GM18907 (cell line): ENCODE data around the gene FUBP3.

Experiments used
- ATAC-seq: cut with Tn5 transposase; IDR thresholded peaks from one replicate; pipeline ENCODE4 v1.9.1; 2021; ENCODE audit warnings: mild to moderate bottlenecking, moderate library complexity; ENCODE audit not compliant: unreplicated experiment

FUBP3 gene

GRCh38 chr9:130633336-130634190 is 54.2 kb downstream of the FUBP3 start:
- no peak for ATAC-seq

- ATAC-seq: no peak
Measured at GRCh38 chr9:130634191-130634768, 54.9 kb downstream of the FUBP3 start.

GRCh38 chr9:130634801-130635200 is 55.4 kb downstream of the FUBP3 start:
- no peak for ATAC-seq

DNA sequence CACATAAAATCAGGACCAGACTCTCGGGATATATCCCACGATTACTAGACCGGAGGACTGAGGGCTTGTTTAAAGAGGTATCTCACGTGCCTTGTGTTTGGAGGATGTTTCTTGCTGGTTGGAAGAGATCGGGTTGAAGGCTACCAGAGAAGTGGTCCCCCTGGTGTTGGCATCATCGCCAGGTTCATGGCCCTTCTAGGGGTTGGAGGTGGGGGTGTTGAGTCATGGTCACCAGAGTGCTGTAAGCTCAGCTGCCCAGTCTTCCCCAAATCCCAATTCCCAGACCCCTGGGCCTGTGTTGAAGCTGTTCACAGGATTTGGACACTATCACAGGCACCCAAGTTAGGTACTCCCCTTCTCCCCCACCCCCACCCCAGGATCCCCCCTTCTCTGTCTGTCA is 55.9 kb downstream of the FUBP3 start:
- no peak for ATAC-seq

GRCh38 chr9:130635721-130636647 is 56.6 kb downstream of the FUBP3 start:
- no peak for ATAC-seq

DNA sequence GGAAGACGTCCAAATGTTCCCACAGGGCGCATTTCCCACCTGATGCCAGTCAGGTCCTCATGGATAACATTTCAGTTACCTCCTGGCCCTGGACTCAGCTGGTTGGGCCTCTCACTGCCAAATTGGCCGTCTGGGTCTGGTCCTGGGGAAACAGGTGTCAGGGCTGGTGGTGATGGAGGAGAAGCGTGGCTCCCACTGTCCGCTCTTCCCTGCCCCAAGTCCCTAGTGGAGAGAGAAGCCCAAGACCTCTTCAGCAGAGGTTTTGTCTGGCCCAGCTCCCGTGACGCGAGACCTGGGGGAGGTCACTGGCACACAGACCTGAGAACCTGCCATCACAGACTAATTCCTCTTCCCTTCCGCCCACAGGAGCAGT is 57.3 kb downstream of the FUBP3 start:
- ATAC-seq: no peak

- ATAC-seq: no peak
Measured at GRCh38 chr9:130638284-130639123, 59.1 kb downstream of the FUBP3 start.

DNA sequence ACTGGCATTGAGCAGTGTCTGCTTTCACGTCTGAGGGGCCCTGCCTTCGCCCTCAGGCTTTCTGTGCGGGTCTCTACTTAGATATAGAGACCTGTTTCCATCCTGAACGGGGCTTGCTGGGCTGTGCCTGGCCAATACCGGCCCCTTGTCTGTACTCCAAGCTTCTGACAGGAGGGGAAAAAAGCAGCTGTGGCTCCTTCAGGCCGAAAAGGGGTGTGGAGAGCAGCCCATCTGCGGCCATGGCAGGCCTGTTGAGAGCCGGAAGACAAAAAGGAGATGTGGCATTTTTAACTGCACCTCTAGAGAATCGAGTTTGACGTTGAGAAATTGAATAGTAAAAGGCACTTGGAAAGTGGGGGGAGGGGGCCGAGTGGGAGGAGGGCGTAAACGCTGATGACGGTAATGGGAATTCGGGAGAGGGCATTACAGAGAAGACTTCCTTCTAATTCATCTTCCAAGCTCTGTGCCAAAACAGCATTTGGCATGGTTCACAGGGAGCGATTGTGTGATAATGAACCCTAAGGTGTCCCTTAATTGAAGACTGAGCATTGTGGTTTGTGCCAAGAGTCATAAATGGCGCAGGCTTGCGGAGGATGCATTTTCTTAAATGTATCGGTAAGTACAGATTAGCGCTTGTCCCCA is 59.9 kb downstream of the FUBP3 start:
- ATAC-seq: no peak

GRCh38 chr9:130639866-130640555 is 60.6 kb downstream of the FUBP3 start:
- ATAC-seq: no peak

- no peak for ATAC-seq
Measured at GRCh38 chr9:130640681-130641080, 61.3 kb downstream of the FUBP3 start.

GRCh38 chr9:130642926-130643325 is 63.5 kb downstream of the FUBP3 start:
- ATAC-seq: no peak

- ATAC-seq: no peak
Measured at GRCh38 chr9:130651221-130651620, 71.8 kb downstream of the FUBP3 start.

GRCh38 chr9:130651752-130652151 is 72.4 kb downstream of the FUBP3 start:
- no peak for ATAC-seq

DNA sequence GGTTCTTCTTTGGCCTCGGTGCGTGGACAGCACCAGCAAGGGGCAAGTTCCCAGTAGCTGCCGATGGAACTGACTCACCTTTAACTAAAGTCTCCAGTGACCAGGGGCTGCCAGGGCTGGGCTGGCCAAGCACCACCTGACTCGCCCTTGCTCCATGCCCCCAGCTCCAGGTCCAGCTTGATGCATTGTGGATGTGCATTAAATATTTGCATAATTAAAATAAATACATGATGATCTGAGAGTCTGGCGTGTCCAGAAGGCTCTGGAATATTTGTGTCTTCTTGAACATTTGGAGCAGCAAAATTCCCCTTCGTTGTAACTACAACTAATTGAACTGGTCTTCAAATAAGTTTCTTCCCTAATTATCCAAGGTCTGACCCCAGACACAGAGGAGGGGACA is 75.5 kb downstream of the FUBP3 start:
- ATAC-seq: no peak

DNA sequence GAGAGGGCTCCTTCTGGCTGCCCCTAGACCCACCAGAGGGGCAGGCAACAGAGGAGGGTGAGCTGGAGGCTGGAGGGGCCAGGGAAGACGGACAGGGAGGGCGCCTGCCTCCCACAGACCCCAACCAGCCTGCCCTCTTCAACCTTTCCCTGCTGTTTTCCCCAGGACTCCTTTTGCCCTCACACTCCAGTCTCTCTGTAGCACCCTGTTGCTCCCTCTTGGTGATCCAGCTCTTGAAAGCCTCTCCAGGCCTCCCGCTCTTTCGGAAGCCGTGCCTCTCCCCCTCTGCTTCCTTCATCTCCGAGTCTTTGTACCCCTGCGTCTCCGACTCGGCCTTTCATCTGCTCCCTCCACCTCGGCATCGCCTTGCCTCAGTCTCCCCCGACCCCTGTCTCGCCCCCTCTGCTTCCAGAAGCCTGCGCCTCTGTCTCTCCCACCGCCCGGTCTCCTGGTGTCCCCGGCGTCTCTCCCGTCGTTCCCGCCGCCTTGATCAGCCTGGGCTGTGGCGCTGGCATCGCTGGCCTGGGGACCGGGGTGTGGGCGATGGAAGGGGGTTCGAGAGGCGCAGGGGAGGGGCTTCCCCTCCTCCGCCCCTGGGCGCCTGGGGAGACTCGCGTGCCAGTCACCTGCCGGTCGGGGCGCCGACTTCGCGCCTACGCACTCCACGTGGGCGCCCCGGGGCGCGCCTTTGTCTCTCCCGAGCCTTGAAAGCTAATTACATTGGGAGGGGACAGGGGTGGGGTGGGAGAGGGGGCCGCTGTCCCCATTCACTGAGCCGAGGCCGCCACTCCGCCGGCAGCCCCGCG is 79.7 kb downstream of the FUBP3 start:
- ATAC-seq: no peak

GRCh38 chr9:130659699-130660248 is 80.4 kb downstream of the FUBP3 start:
- ATAC-seq: no peak

DNA sequence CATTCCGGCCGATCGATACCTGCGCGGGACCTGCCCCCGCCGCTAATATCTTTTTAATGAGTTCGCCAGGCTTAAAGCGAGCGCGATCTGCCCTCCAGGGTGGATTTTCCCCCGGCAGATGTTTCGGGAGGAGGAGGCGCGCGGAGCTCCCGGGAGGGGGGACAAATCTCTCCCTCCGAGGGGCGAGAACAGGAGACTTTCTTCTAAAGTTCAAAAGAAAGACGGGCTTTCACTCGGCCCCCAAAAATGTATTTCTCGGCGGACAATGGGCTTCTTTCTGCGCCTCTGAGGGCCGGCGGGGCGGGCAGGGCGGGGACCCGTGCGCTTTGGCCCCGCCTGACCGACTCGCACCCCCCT is 80.9 kb downstream of the FUBP3 start:
- ATAC-seq: no peak

DNA sequence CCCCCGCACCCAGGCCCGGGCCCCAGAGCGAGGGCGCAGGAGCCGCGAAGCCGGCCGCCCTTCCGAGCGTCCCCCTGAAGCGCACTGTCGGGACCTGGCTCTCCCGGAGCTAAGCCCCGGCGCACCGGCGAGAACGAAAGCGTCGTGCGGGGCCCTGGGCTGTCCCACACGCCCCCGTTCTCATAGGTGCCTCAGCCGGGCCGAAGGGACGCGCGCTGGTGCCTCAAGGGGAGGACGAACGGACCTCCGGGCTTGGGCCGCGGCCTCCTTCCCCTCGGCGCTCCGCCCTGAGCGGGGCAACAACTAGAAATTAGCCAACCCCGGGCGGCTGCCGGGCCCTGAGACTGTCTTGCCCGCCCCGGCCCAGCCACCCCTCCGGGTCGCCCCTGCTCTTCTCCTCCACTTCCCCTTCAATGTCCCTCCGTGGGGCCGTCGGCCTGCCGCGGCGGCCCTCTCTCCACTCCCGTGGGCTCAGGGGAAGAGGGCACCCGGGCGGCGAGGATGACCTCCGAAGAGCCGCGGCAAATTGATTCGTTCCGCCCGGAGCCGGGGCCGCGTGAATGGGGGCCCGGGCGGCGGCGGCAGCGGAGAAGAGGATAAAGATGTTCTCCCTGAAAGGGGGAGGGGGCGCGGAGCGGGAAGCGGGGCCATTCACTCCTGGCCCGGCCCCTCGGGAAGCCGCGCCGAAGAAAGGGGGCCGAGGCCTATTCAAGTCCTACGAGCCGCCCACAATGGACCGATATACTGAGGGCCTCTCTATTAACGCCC is 81.5 kb downstream of the FUBP3 start:
- ATAC-seq: no peak
